Measurements from ENCODE around the gene RPP30.

GRCh38 chr10:90939648-90940047 lies 67.9 kb downstream of the RPP30 start:
- no peak for TF ChIP-seq ZFP36 (IDR thresholded peaks at IDR 0.05; ENCODE audit: borderline replicate concordance, low read depth, low read length, partially characterized antibody)
- no peak for TF ChIP-seq RAD21 (CRISPR knock-in tag; IDR thresholded peaks at IDR 0.05)
- no peak for TF ChIP-seq DR1 (CRISPR knock-in tag; IDR thresholded peaks at IDR 0.05)
- TF ChIP-seq ZNF512 (CRISPR knock-in tag; IDR thresholded peaks at IDR 0.05): no peak
- TF ChIP-seq FOXJ3 (CRISPR knock-in tag; IDR thresholded peaks at IDR 0.05; ENCODE audit: borderline replicate concordance): no peak
- TF ChIP-seq PBX2 (CRISPR knock-in tag; IDR thresholded peaks at IDR 0.05): no peak
- TF ChIP-seq TP53 (CRISPR knock-in tag; conservative IDR thresholded peaks at IDR 0.05): no peak
- TF ChIP-seq PRDM15 (CRISPR knock-in tag; IDR thresholded peaks at IDR 0.05): no peak
- no peak for TF ChIP-seq SP1 (IDR thresholded peaks at IDR 0.05)
- no peak for TF ChIP-seq SP1 (CRISPR knock-in tag; IDR thresholded peaks at IDR 0.05)
- TF ChIP-seq CTCF (CRISPR knock-in tag; IDR thresholded peaks at IDR 0.05): no peak

Measured in HepG2 (cell line).